GM23338 (cell line): ENCODE measurements around the gene FKBP5. TPM values are rescaled to one million over a fixed set of nuclear protein-coding genes. Genes with fewer than 3 reads are reported as not detected.

ENCODE experiments used
- ATAC-seq: fragments of 200-7000 bp; cut with Tn5 transposase; 3 replicates; pipeline ENCODE4 v1.9.1; 2020
- DNase-seq: peaks from one replicate; pipeline ENCODE4 v3.0.0-alpha.2; 2015; ENCODE audit warnings: low spot score
- H2AFZ ChIP-seq: fragments of 200-600 bp; sonication (generic); 2 replicates; pipeline ENCODE4 v1.8.0; 2016; ENCODE audit warnings: antibody characterized with exemption, mild to moderate bottlenecking, moderate library complexity
- H3F3A ChIP-seq: fragments of 200-600 bp; sonication (generic); replicated peaks from 2 replicates; pipeline ENCODE4 v1.8.0; 2017; ENCODE audit warnings: antibody characterized with exemption, mixed run types, low read depth
- H3K27ac ChIP-seq: fragments of 200-600 bp; sonication (generic); 2 replicates; pipeline ENCODE4 v1.6.1; 2016; ENCODE audit warnings: low read depth
- H3K27me3 ChIP-seq: fragments of 200-600 bp; sonication (generic); 2 replicates; pipeline ENCODE4 v1.8.0; 2016; ENCODE audit warnings: mild to moderate bottlenecking, mixed run types, moderate library complexity; ENCODE audit not compliant: insufficient read depth
- H3K36me3 ChIP-seq: fragments of 200-600 bp; sonication (generic); 2 replicates; pipeline ENCODE4 v1.8.0; 2016; ENCODE audit warnings: mild to moderate bottlenecking; ENCODE audit not compliant: insufficient read depth
- H3K4me1 ChIP-seq: fragments of 200-600 bp; sonication (generic); 2 replicates; pipeline ENCODE4 v1.8.0; 2016; ENCODE audit warnings: mild to moderate bottlenecking, moderate library complexity; ENCODE audit not compliant: insufficient read depth
- H3K4me2 ChIP-seq: fragments of 200-600 bp; sonication (generic); 2 replicates; pipeline ENCODE4 v1.7.1; 2017; ENCODE audit warnings: mixed run types
- H3K4me3 ChIP-seq: fragments of 200-600 bp; sonication (generic); 2 replicates; pipeline ENCODE4 v1.6.1; 2016; ENCODE audit warnings: mixed run types
- H3K79me2 ChIP-seq: fragments of 200-600 bp; sonication (generic); replicated peaks from 2 replicates; pipeline ENCODE4 v1.8.0; 2017; ENCODE audit warnings: mild to moderate bottlenecking; ENCODE audit not compliant: insufficient read depth
- H3K9me2 ChIP-seq: fragments of 200-600 bp; sonication (generic); 2 replicates; pipeline ENCODE4 v1.8.0; 2017; ENCODE audit not compliant: insufficient read depth
- H4K20me1 ChIP-seq: fragments of 200-600 bp; sonication (generic); replicated peaks from 2 replicates; pipeline ENCODE4 v1.8.0; 2017; ENCODE audit warnings: mild to moderate bottlenecking; ENCODE audit not compliant: insufficient read depth
- H3K27ac Mint-ChIP-seq: 2 replicates; pipeline ENCODE4 v1.8.0; 2020; ENCODE audit warnings: inconsistent platforms, mild to moderate bottlenecking, moderate library complexity, mixed read lengths
- H3K27me3 Mint-ChIP-seq: 3 replicates; pipeline ENCODE4 v1.8.0; 2022; ENCODE audit warnings: low read depth, mild to moderate bottlenecking, moderate library complexity, mixed read lengths, inconsistent platforms; ENCODE audit not compliant: insufficient read depth, poor library complexity
- H3K36me3 Mint-ChIP-seq: 3 replicates; pipeline ENCODE4 v1.8.0; 2021; ENCODE audit warnings: low read depth, mild to moderate bottlenecking, inconsistent platforms, moderate library complexity, mixed read lengths
- H3K4me1 Mint-ChIP-seq: 3 replicates; pipeline ENCODE4 v1.8.0; 2020; ENCODE audit warnings: mild to moderate bottlenecking, inconsistent platforms, mixed read lengths
- H3K4me3 Mint-ChIP-seq: 3 replicates; pipeline ENCODE4 v1.8.0; 2021; ENCODE audit warnings: moderate library complexity, mild to moderate bottlenecking, inconsistent platforms, mixed read lengths
- H3K9me3 Mint-ChIP-seq: 3 replicates; pipeline ENCODE4 v1.8.0; 2020; ENCODE audit warnings: moderate library complexity, mild to moderate bottlenecking, inconsistent platforms, mixed read lengths
- CREB1 ChIP-seq: fragments of 250-450 bp; sonication (Bioruptor Pico); IDR thresholded peaks from 2 replicates; pipeline ENCODE4 v1.5.0; 2020; ENCODE audit warnings: low read depth, mild to moderate bottlenecking, moderate library complexity
- CTCF ChIP-seq, 2 experiments: fragments of 200-600 bp in 1 of 2; sonication (generic) in 1 of 2; conservative IDR thresholded peaks; 2 replicates each; pipeline versions ENCODE4 v1.5.1 to v1.6.1; 2016 to 2017; ENCODE audit warnings: antibody characterized with exemption in 2 of 2, low read depth in 2 of 2, mild to moderate bottlenecking in 2 of 2, moderate library complexity in 1 of 2
- ETS1 ChIP-seq: IDR thresholded peaks from 2 replicates; pipeline ENCODE4 v1.6.1; 2016; ENCODE audit warnings: antibody characterized with exemption
- EZH2 ChIP-seq: fragments of 200-600 bp; sonication (generic); IDR thresholded peaks from one replicate; pipeline ENCODE4 v1.8.0; 2017; ENCODE audit warnings: antibody characterized with exemption, mild to moderate bottlenecking, low read depth; ENCODE audit not compliant: unreplicated experiment
- EZH2phosphoT487 ChIP-seq: fragments of 200-600 bp; sonication (generic); IDR thresholded peaks from one replicate; pipeline ENCODE4 v1.8.1; 2018; ENCODE audit warnings: antibody characterized with exemption; ENCODE audit not compliant: unreplicated experiment
- JUNB ChIP-seq: IDR thresholded peaks from one replicate; pipeline ENCODE4 v1.6.1; 2016; ENCODE audit warnings: antibody characterized with exemption; ENCODE audit not compliant: unreplicated experiment
- NANOG ChIP-seq: IDR thresholded peaks from 2 replicates; pipeline ENCODE4 v1.6.1; 2016; ENCODE audit warnings: antibody characterized with exemption, borderline replicate concordance
- POLR2AphosphoS5 ChIP-seq: IDR thresholded peaks from 2 replicates; pipeline ENCODE4 v1.6.1; 2016; ENCODE audit warnings: antibody characterized with exemption, low read depth
- REST ChIP-seq: IDR thresholded peaks from one replicate; pipeline ENCODE4 v1.6.1; 2018; ENCODE audit warnings: antibody characterized with exemption; ENCODE audit not compliant: unreplicated experiment
- STAT1 ChIP-seq: IDR thresholded peaks from one replicate; pipeline ENCODE4 v1.6.1; 2016; ENCODE audit warnings: antibody characterized with exemption; ENCODE audit not compliant: unreplicated experiment
- ZNF114 ChIP-seq: fragments of 250-450 bp; sonication (Bioruptor Pico); IDR thresholded peaks from 2 replicates; pipeline ENCODE4 v1.5.0; 2020; ENCODE audit warnings: mild to moderate bottlenecking, moderate library complexity
- ZNF331 ChIP-seq: fragments of 250-450 bp; sonication (Bioruptor Pico); IDR thresholded peaks from 2 replicates; pipeline ENCODE4 v1.5.0; 2020; ENCODE audit warnings: low read depth, mild to moderate bottlenecking, moderate library complexity
- ZNF462 ChIP-seq: fragments of 250-450 bp; sonication (Bioruptor Pico); IDR thresholded peaks from 2 replicates; pipeline ENCODE4 v1.5.0; 2020; ENCODE audit warnings: mild to moderate bottlenecking, moderate library complexity
- polyA plus RNA-seq: library from polyadenylated mRNA; unstranded; fragments of >200 nt; fragmentation: Nextera tagmentation; extraction: Ambion mirVana; gene quantifications from 2 replicates; pipeline ENCODE4 v1.2.1, GENCODE V29; 2016
- total RNA-seq: library from RNA; depleted of rRNA; stranded (reverse); fragments of >200 nt; shearing (Covaris generic); gene quantifications from 2 replicates; pipeline ENCODE4 v1.2.3, GENCODE V29; 2014

FKBP5 gene
- total and polyA plus RNA-seq, 2 experiments from 2014 or later, result 19.8 to 28.6 TPM

- H3K4me1 Mint-ChIP-seq, result no peaks in the 10 kb centered on the region
- H3K27ac ChIP-seq, result no peak overlapping the region; the same call in 1 of the 2 replicates
- H2AFZ ChIP-seq, result no peak overlapping the region
- no peaks in the 10 kb centered on the region for H3K9me3 Mint-ChIP-seq
- H3K4me2 ChIP-seq, result no peak overlapping the region
- H3K4me3 ChIP-seq, result no peak overlapping the region
- no peaks in the 10 kb centered on the region for H3K27me3 ChIP-seq
- no peaks in the 10 kb centered on the region; the same call in 1 of the 2 replicates for H3K36me3 ChIP-seq
- peaks cover 13% of the 10 kb centered on the region for H3K4me1 ChIP-seq
- no peaks in the 10 kb centered on the region for H3F3A ChIP-seq
- peaks cover 6% of the 10 kb centered on the region for H3K27me3 Mint-ChIP-seq
- H3K36me3 Mint-ChIP-seq, result peaks cover 19% of the 10 kb centered on the region; the same call in 2 of the 3 replicates
- TF ChIP-seq ZNF331 (CRISPR knock-in tag), result no peak
- no peak for TF ChIP-seq ZNF462
- no peak for TF ChIP-seq POLR2AphosphoS5
- no peak for TF ChIP-seq STAT1
- no peak for TF ChIP-seq EZH2phosphoT487
- TF ChIP-seq ZNF114 (CRISPR knock-in tag), result no peak
- no peak for TF ChIP-seq ETS1
- no peak for TF ChIP-seq REST
- no peak for TF ChIP-seq CREB1
- TF ChIP-seq EZH2, result no peak
- TF ChIP-seq JUNB, result no peak
- no peak for TF ChIP-seq NANOG
- TF ChIP-seq CTCF (conservative IDR thresholded peaks at IDR 0.05; ENCODE audit: low read depth in 2 of 2), result no peak
- H3K4me3 Mint-ChIP-seq, result no peak overlapping the region
- ATAC-seq, result no peak
- no peaks in the 10 kb centered on the region for H3K79me2 ChIP-seq
- DNase-seq, result no peak
- peak overlapping the region; percentile 83; the same call in 1 of the 2 replicates for H3K27ac Mint-ChIP-seq
- H3K9me2 ChIP-seq, result no peaks in the 10 kb centered on the region
- H4K20me1 ChIP-seq, result no peaks in the 10 kb centered on the region; the same call in 1 of the 2 replicates
Observed at GRCh38 chr6:35590622-35591066, 98.1 kb downstream of the FKBP5 start.
